ENCODE results near the gene SHROOM3.

The SHROOM3 gene

GRCh38 chr4:76430519-76431388 is 4.3 kb upstream of the SHROOM3 start:
- TF ChIP-seq GATA2 (IDR thresholded peaks at IDR 0.05; ENCODE audit: low read depth, low read length) (no peak), GATA3 (IDR thresholded peaks at IDR 0.05; ENCODE audit: low read depth, low read length) (no peak)

GRCh38 chr4:76435528-76436319 is 695 bp downstream of the SHROOM3 start:
- TF ChIP-seq GATA3 (IDR thresholded peaks at IDR 0.05; ENCODE audit: low read depth, low read length) (no peak), GATA2 (IDR thresholded peaks at IDR 0.05; ENCODE audit: low read depth, low read length) (no peak)

DNA sequence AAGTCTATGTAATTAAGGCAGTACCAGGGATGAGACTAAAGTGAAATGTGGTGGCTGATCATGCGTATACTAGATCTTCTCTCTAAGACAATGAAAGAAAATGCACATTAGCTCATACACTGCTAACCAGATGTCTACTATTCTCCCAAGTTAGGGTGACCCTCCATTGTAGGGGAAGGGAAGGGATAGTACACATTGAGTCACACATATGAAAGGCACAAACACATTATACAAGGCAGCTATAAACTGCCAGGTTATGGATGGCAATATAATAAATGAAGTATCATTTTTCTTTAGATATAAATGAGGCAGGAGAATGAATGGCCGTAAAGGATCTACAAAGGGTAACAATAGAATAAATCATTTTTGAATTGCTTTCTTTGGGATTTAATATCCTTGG is 4.5 kb downstream of the SHROOM3 start:
- TF ChIP-seq GATA2 (IDR thresholded peaks at IDR 0.05; ENCODE audit: low read depth, low read length) = no peak
- TF ChIP-seq GATA3 (IDR thresholded peaks at IDR 0.05; ENCODE audit: low read depth, low read length) = no peak

DNA sequence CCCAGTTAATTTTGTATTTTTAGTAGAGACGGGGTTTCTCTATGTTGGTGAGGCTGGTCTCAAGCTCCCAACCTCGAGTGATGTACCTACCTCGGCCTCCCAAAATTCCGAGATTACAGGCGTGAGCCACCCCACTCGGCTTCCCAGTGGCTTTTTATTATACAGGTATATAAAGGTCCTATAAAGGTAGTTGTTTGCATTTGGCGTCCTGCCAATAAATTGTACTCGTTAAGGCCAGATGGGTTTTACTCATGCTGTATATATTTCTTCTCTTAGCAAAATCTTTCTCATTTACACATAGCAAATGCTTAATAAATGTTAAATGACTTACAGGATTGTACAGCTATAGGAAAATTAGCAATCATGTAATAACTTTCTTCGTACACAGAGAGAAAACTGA is 6.9 kb downstream of the SHROOM3 start:
- TF ChIP-seq GATA2 (IDR thresholded peaks at IDR 0.05; ENCODE audit: low read depth, low read length) (no peak), GATA3 (IDR thresholded peaks at IDR 0.05; ENCODE audit: low read depth, low read length) (no peak)

GRCh38 chr4:76442807-76443206 is 7.8 kb downstream of the SHROOM3 start:
- TF ChIP-seq GATA2 (IDR thresholded peaks at IDR 0.05; ENCODE audit: low read depth, low read length) = no peak
- no peak for TF ChIP-seq GATA3 (IDR thresholded peaks at IDR 0.05; ENCODE audit: low read depth, low read length)

DNA sequence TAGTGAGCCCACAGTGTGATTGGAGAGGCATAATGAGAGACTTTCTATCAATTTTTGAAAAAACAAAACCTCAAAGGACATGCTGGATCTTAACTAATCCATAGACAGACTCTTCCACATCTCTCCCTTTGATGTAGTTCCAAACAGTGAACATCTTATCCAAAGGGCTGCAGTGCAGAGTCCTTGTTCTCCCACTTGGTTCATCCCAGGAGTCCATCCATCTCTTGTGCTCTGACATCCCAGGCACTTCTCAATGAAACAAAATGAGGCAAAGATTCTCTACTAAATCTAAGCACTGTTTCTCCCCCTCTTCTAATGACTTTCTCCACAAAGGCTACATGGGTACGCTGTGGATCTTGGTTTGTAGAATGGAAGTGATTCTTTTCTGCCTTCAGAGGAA is 8.3 kb downstream of the SHROOM3 start:
- TF ChIP-seq GATA2 (IDR thresholded peaks at IDR 0.05; ENCODE audit: low read depth, low read length) (no peak), GATA3 (IDR thresholded peaks at IDR 0.05; ENCODE audit: low read depth, low read length) (no peak)

DNA sequence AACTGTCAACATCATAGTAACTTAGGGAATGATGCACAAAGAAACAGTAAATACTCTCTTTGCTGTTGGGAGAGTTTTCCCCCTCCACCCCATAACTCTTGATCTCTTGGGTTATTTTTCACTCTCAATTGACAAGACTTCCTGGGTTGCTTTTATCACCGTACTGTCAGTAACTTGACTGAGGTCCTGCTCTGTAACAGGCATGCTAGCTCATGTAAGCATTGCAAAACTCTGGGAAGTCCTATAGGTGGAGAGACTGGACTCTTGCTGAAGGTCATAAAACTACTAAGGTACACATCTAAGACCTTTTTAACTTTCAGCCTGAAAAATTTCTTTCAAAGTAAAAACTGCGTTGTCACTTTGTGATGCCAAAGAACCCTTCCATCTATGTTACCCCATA is 10.9 kb downstream of the SHROOM3 start:
- no peak for TF ChIP-seq GATA3 (IDR thresholded peaks at IDR 0.05; ENCODE audit: low read depth, low read length)
- TF ChIP-seq GATA2 (IDR thresholded peaks at IDR 0.05; ENCODE audit: low read depth, low read length) = no peak

- TF ChIP-seq GATA3 (IDR thresholded peaks at IDR 0.05; ENCODE audit: low read depth, low read length) = no peak
- no peak for TF ChIP-seq GATA2 (IDR thresholded peaks at IDR 0.05; ENCODE audit: low read depth, low read length)
Measured at GRCh38 chr4:76447393-76447851, 12.4 kb downstream of the SHROOM3 start.

- TF ChIP-seq GATA3 (IDR thresholded peaks at IDR 0.05; ENCODE audit: low read depth, low read length) = no peak
Measured at GRCh38 chr4:76448211-76448610, 13.2 kb downstream of the SHROOM3 start.

GRCh38 chr4:76449362-76449767 is 14.3 kb downstream of the SHROOM3 start:
- TF ChIP-seq GATA3 (IDR thresholded peaks at IDR 0.05; ENCODE audit: low read depth, low read length) (no peak), GATA2 (IDR thresholded peaks at IDR 0.05; ENCODE audit: low read depth, low read length) (no peak)

- TF ChIP-seq GATA2 (IDR thresholded peaks at IDR 0.05; ENCODE audit: low read depth, low read length) (no peak), GATA3 (IDR thresholded peaks at IDR 0.05; ENCODE audit: low read depth, low read length) (no peak)
Measured at GRCh38 chr4:76449833-76450232, 14.8 kb downstream of the SHROOM3 start.

DNA sequence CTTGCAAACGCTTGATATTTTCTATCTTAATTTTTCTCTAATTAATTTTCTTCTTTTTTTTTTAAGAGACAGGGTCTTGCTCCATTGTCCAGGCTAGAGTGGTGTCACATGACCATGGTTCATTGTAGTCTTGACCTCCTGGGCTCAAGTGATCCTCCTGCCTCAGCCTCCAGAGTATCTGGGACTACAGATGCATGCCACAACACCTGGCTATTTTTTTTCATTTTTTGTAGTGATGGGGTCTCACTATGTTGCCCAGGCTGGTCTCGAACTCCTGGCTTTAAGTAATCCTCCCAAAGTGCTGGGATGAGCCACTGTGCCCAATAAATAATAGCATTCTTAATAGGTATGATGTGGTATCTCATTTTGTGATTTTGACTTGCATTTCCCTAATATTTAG is 18.2 kb downstream of the SHROOM3 start:
- TF ChIP-seq GATA2 (IDR thresholded peaks at IDR 0.05; ENCODE audit: low read depth, low read length) = no peak
- no peak for TF ChIP-seq GATA3 (IDR thresholded peaks at IDR 0.05; ENCODE audit: low read depth, low read length)

- TF ChIP-seq GATA2 (IDR thresholded peaks at IDR 0.05; ENCODE audit: low read depth, low read length) (no peak), GATA3 (IDR thresholded peaks at IDR 0.05; ENCODE audit: low read depth, low read length) (no peak)
Measured at GRCh38 chr4:76457885-76458284, 22.9 kb downstream of the SHROOM3 start.

GRCh38 chr4:76458297-76458696 is 23.3 kb downstream of the SHROOM3 start:
- TF ChIP-seq GATA2 (IDR thresholded peaks at IDR 0.05; ENCODE audit: low read depth, low read length) = no peak
- no peak for TF ChIP-seq GATA3 (IDR thresholded peaks at IDR 0.05; ENCODE audit: low read depth, low read length)

- no peak for TF ChIP-seq GATA2 (IDR thresholded peaks at IDR 0.05; ENCODE audit: low read depth, low read length)
- TF ChIP-seq GATA3 (IDR thresholded peaks at IDR 0.05; ENCODE audit: low read depth, low read length) = no peak
Measured at GRCh38 chr4:76458825-76459224, 23.8 kb downstream of the SHROOM3 start.

Measured in SH-SY5Y (cell line).